ENCODE data around the gene CES4A. TPM values are rescaled to one million over a fixed set of nuclear protein-coding genes. Genes with fewer than 3 reads are reported as not detected.
A peak's percentile ranks its signal among the peaks of the same experiment; 100 is the strongest.
"Not testable (repeated sequence)": the region's sequence is repeated elsewhere in the genome, so short reads cannot be mapped to it uniquely, and the experiment has no call there.

The CES4A gene
- total and polyA plus RNA-seq, 5 donors from 2014 or later: 1.6 to 11.9 (median 2.8) TPM

GRCh38 chr16:67035364-67035763 lies 47.0 kb downstream of the CES4A start:
- H3K36me3 Mint-ChIP-seq: peaks cover 30% of the 10 kb centered on the region
- H3K36me3 ChIP-seq (ENCODE audit: control insufficient read depth, insufficient read depth, low read length): peaks cover 23% of the 10 kb centered on the region
- H3K27ac Mint-ChIP-seq: no peak overlapping the region
- ATAC-seq (ENCODE audit: low read depth in 2 of 2) (no peak), DNase-seq (no peak)
- peak overlapping the region; percentile 26 for H3K4me3 ChIP-seq (ENCODE audit: low read depth, low read length)
- no peaks in the 10 kb centered on the region for H3K27me3 ChIP-seq (ENCODE audit: control insufficient read depth, insufficient read depth, low read length)
- H3K4me1 ChIP-seq (ENCODE audit: control insufficient read depth, insufficient read depth, low read length, poor library complexity, severe bottlenecking): peaks cover 47% of the 10 kb centered on the region
- H3K27me3 Mint-ChIP-seq: no peaks in the 10 kb centered on the region
- H3K9me3 Mint-ChIP-seq: no peaks in the 10 kb centered on the region
- no peak overlapping the region for H3K27ac ChIP-seq (ENCODE audit: insufficient read depth, low read length, poor library complexity, severe bottlenecking)
- H3K9me3 ChIP-seq (ENCODE audit: control insufficient read depth in 2 of 2, low read length in 2 of 2): no peaks in the 10 kb centered on the region
- H3K4me3 Mint-ChIP-seq: peak overlapping the region in 2 of 4 donors; percentile 26 to 40
- peaks cover 17 to 77% (median 60%) of the 10 kb centered on the region in 4 donors for H3K4me1 Mint-ChIP-seq

- Histone ChIP-seq H3K27ac (ENCODE audit: insufficient read depth, low read length, poor library complexity, severe bottlenecking) (no peak overlapping the region), H3K4me1 (ENCODE audit: control insufficient read depth, insufficient read depth, low read length, poor library complexity, severe bottlenecking) (peaks cover 37% of the 10 kb centered on the region), H3K4me3 (ENCODE audit: low read depth, low read length) (peak overlapping the region; percentile 4), H3K9me3 (ENCODE audit: control insufficient read depth in 2 of 2, low read length in 2 of 2) (no peaks in the 10 kb centered on the region), H3K36me3 (ENCODE audit: control insufficient read depth, insufficient read depth, low read length) (peaks cover 30% of the 10 kb centered on the region), H3K27me3 (ENCODE audit: control insufficient read depth, insufficient read depth, low read length) (no peaks in the 10 kb centered on the region)
- ATAC-seq (ENCODE audit: low read depth in 2 of 2) (no peak), DNase-seq (no peak)
- H3K36me3 Mint-ChIP-seq: peaks cover 40% of the 10 kb centered on the region
- peak overlapping the region in 1 of 3 donors; percentile 36 for H3K27ac Mint-ChIP-seq
- no peaks in the 10 kb centered on the region for H3K9me3 Mint-ChIP-seq
- H3K4me1 Mint-ChIP-seq: peaks cover 26 to 78% (median 60%) of the 10 kb centered on the region in 4 donors
- H3K27me3 Mint-ChIP-seq: no peaks in the 10 kb centered on the region
- no peak overlapping the region for H3K4me3 Mint-ChIP-seq
These were observed 47.9 kb downstream of the CES4A start for GRCh38 chr16:67036323-67036741.

GRCh38 chr16:67039260-67040020 lies 51.1 kb downstream of the CES4A start:
- Histone ChIP-seq H3K4me3 (ENCODE audit: low read depth, low read length) (no peak overlapping the region), H3K4me1 (ENCODE audit: control insufficient read depth, insufficient read depth, low read length, poor library complexity, severe bottlenecking) (peaks cover 20% of the 10 kb centered on the region), H3K9me3 (ENCODE audit: control insufficient read depth in 2 of 2, low read length in 2 of 2) (no peaks in the 10 kb centered on the region), H3K27me3 (ENCODE audit: control insufficient read depth, insufficient read depth, low read length) (no peaks in the 10 kb centered on the region), H3K27ac (ENCODE audit: insufficient read depth, low read length, poor library complexity, severe bottlenecking) (no peak overlapping the region), H3K36me3 (ENCODE audit: control insufficient read depth, insufficient read depth, low read length) (peaks cover 30% of the 10 kb centered on the region)
- Mint-ChIP-seq H3K4me1 (peaks cover 35 to 56% (median 48%) of the 10 kb centered on the region in 4 donors), H3K27me3 (no peaks in the 10 kb centered on the region), H3K9me3 (no peaks in the 10 kb centered on the region), H3K36me3 (peaks cover 34% of the 10 kb centered on the region), H3K4me3 (no peak overlapping the region), H3K27ac (peak overlapping the region in 1 of 3 donors; percentile 53)
- ATAC-seq (ENCODE audit: low read depth in 2 of 2) (no peak), DNase-seq (no peak)

GRCh38 chr16:67040166-67040565 lies 51.8 kb downstream of the CES4A start:
- H3K27me3 Mint-ChIP-seq: no peaks in the 10 kb centered on the region
- H3K4me3 Mint-ChIP-seq: no peak overlapping the region
- peaks cover 28% of the 10 kb centered on the region for H3K36me3 ChIP-seq (ENCODE audit: control insufficient read depth, insufficient read depth, low read length)
- no peak overlapping the region for H3K4me3 ChIP-seq (ENCODE audit: low read depth, low read length)
- no peaks in the 10 kb centered on the region for H3K9me3 Mint-ChIP-seq
- H3K4me1 Mint-ChIP-seq: peaks cover 35 to 49% (median 46%) of the 10 kb centered on the region in 4 donors
- no peak overlapping the region for H3K27ac ChIP-seq (ENCODE audit: insufficient read depth, low read length, poor library complexity, severe bottlenecking)
- ATAC-seq (ENCODE audit: low read depth in 2 of 2): no peak
- H3K27ac Mint-ChIP-seq: peak overlapping the region in 2 of 3 donors; percentile 23 to 27
- no peak for DNase-seq
- peaks cover 30% of the 10 kb centered on the region for H3K36me3 Mint-ChIP-seq
- H3K9me3 ChIP-seq (ENCODE audit: control insufficient read depth in 2 of 2, low read length in 2 of 2): no peaks in the 10 kb centered on the region
- no peaks in the 10 kb centered on the region for H3K27me3 ChIP-seq (ENCODE audit: control insufficient read depth, insufficient read depth, low read length)
- H3K4me1 ChIP-seq (ENCODE audit: control insufficient read depth, insufficient read depth, low read length, poor library complexity, severe bottlenecking): peaks cover 13% of the 10 kb centered on the region

- Mint-ChIP-seq H3K4me1 (peaks cover 31 to 43% (median 40%) of the 10 kb centered on the region in 4 donors), H3K36me3 (peaks cover 25% of the 10 kb centered on the region), H3K27me3 (no peaks in the 10 kb centered on the region), H3K9me3 (no peaks in the 10 kb centered on the region), H3K27ac (peak overlapping the region in 2 of 3 donors; percentile 27 to 70), H3K4me3 (no peak overlapping the region)
- Histone ChIP-seq H3K4me3 (ENCODE audit: low read depth, low read length) (no peak overlapping the region), H3K27me3 (ENCODE audit: control insufficient read depth, insufficient read depth, low read length) (no peaks in the 10 kb centered on the region), H3K9me3 (ENCODE audit: control insufficient read depth in 2 of 2, low read length in 2 of 2) (no peaks in the 10 kb centered on the region), H3K27ac (ENCODE audit: insufficient read depth, low read length, poor library complexity, severe bottlenecking) (no peak overlapping the region), H3K36me3 (ENCODE audit: control insufficient read depth, insufficient read depth, low read length) (peaks cover 28% of the 10 kb centered on the region), H3K4me1 (ENCODE audit: control insufficient read depth, insufficient read depth, low read length, poor library complexity, severe bottlenecking) (peaks cover 6% of the 10 kb centered on the region)
- DNase-seq (no peak), ATAC-seq (ENCODE audit: low read depth in 2 of 2) (no peak)
These were observed 52.5 kb downstream of the CES4A start for GRCh38 chr16:67040906-67041305.

- peaks cover 25% of the 10 kb centered on the region for H3K36me3 Mint-ChIP-seq
- H3K4me1 ChIP-seq (ENCODE audit: control insufficient read depth, insufficient read depth, low read length, poor library complexity, severe bottlenecking); DNase-seq; H3K27ac ChIP-seq (ENCODE audit: insufficient read depth, low read length, poor library complexity, severe bottlenecking); H3K27me3 ChIP-seq (ENCODE audit: control insufficient read depth, insufficient read depth, low read length); H3K4me3 Mint-ChIP-seq; H3K4me3 ChIP-seq (ENCODE audit: low read depth, low read length); H3K9me3 Mint-ChIP-seq; H3K27me3 Mint-ChIP-seq; H3K9me3 ChIP-seq (ENCODE audit: control insufficient read depth in 2 of 2, low read length in 2 of 2); ATAC-seq (ENCODE audit: low read depth in 2 of 2): not testable (repeated sequence)
- H3K36me3 ChIP-seq (ENCODE audit: control insufficient read depth, insufficient read depth, low read length): peaks cover 27% of the 10 kb centered on the region
- peak overlapping the region in 2 of 3 donors; percentile 27 to 70 for H3K27ac Mint-ChIP-seq
- peaks cover 34 to 42% (median 39%) of the 10 kb centered on the region in 4 donors for H3K4me1 Mint-ChIP-seq
These were observed 53.1 kb downstream of the CES4A start for GRCh38 chr16:67041520-67041919.

- Mint-ChIP-seq H3K36me3 (peaks cover 25% of the 10 kb centered on the region), H3K27ac (peak overlapping the region in 1 of 3 donors; percentile 44), H3K4me1 (peaks cover 37 to 44% (median 43%) of the 10 kb centered on the region in 4 donors), H3K9me3 (no peaks in the 10 kb centered on the region), H3K27me3 (no peaks in the 10 kb centered on the region), H3K4me3 (no peak overlapping the region)
- ATAC-seq (ENCODE audit: low read depth in 2 of 2) (no peak), DNase-seq (no peak)
- peaks cover 18% of the 10 kb centered on the region for H3K36me3 ChIP-seq (ENCODE audit: control insufficient read depth, insufficient read depth, low read length)
- H3K4me1 ChIP-seq (ENCODE audit: control insufficient read depth, insufficient read depth, low read length, poor library complexity, severe bottlenecking): no peaks in the 10 kb centered on the region
- H3K27ac ChIP-seq (ENCODE audit: insufficient read depth, low read length, poor library complexity, severe bottlenecking): peak overlapping the region; percentile 35
- no peaks in the 10 kb centered on the region for H3K27me3 ChIP-seq (ENCODE audit: control insufficient read depth, insufficient read depth, low read length)
- H3K4me3 ChIP-seq (ENCODE audit: low read depth, low read length): no peak overlapping the region
- H3K9me3 ChIP-seq (ENCODE audit: control insufficient read depth in 2 of 2, low read length in 2 of 2): no peaks in the 10 kb centered on the region
These were observed 55.0 kb downstream of the CES4A start for GRCh38 chr16:67043420-67043819.

- peaks cover 23 to 57% (median 39%) of the 10 kb centered on the region in 4 donors for H3K4me1 Mint-ChIP-seq
- H3K27ac ChIP-seq (ENCODE audit: insufficient read depth, low read length, poor library complexity, severe bottlenecking): no peak overlapping the region
- no peak overlapping the region for H3K4me3 ChIP-seq (ENCODE audit: low read depth, low read length)
- peaks cover 5% of the 10 kb centered on the region for H3K36me3 Mint-ChIP-seq
- no peaks in the 10 kb centered on the region for H3K27me3 ChIP-seq (ENCODE audit: control insufficient read depth, insufficient read depth, low read length)
- H3K9me3 Mint-ChIP-seq: no peaks in the 10 kb centered on the region
- H3K27me3 Mint-ChIP-seq: peaks cover 1% of the 10 kb centered on the region
- no peak for DNase-seq
- H3K36me3 ChIP-seq (ENCODE audit: control insufficient read depth, insufficient read depth, low read length): no peaks in the 10 kb centered on the region
- peaks cover 19% of the 10 kb centered on the region for H3K4me1 ChIP-seq (ENCODE audit: control insufficient read depth, insufficient read depth, low read length, poor library complexity, severe bottlenecking)
- H3K9me3 ChIP-seq (ENCODE audit: control insufficient read depth in 2 of 2, low read length in 2 of 2): no peaks in the 10 kb centered on the region
- no peak overlapping the region for H3K4me3 Mint-ChIP-seq
- no peak for ATAC-seq (ENCODE audit: low read depth in 2 of 2)
- H3K27ac Mint-ChIP-seq: no peak overlapping the region
These were observed 62.4 kb downstream of the CES4A start for GRCh38 chr16:67050796-67051195.
